Osteocyte (in vitro differentiated cells): Measurements from ENCODE around the gene FAM53A. TPM values are rescaled to one million over a fixed set of nuclear protein-coding genes. Genes with fewer than 3 reads are reported as not detected.

Experiments used
- DNase-seq: peaks from one replicate; pipeline ENCODE4 v3.0.0; 2021; ENCODE audit warnings: mixed read lengths; ENCODE audit not compliant: unreplicated experiment; ENCODE audit errors: extremely low spot score
- H3K27ac Mint-ChIP-seq: one replicate; pipeline ENCODE4 v1.8.0; 2021; ENCODE audit warnings: mild to moderate bottlenecking, mixed read lengths; ENCODE audit not compliant: unreplicated experiment
- H3K27me3 Mint-ChIP-seq: one replicate; pipeline ENCODE4 v1.8.0; 2021; ENCODE audit warnings: mixed read lengths; ENCODE audit not compliant: unreplicated experiment
- H3K36me3 Mint-ChIP-seq: one replicate; pipeline ENCODE4 v1.8.0; 2021; ENCODE audit warnings: mixed read lengths; ENCODE audit not compliant: unreplicated experiment
- H3K4me1 Mint-ChIP-seq: one replicate; pipeline ENCODE4 v1.8.0; 2021; ENCODE audit warnings: mixed read lengths; ENCODE audit not compliant: unreplicated experiment
- H3K4me3 Mint-ChIP-seq: one replicate; pipeline ENCODE4 v1.8.0; 2021; ENCODE audit warnings: mild to moderate bottlenecking, moderate library complexity, mixed read lengths; ENCODE audit not compliant: unreplicated experiment
- H3K9me3 Mint-ChIP-seq: one replicate; pipeline ENCODE4 v1.8.0; 2021; ENCODE audit warnings: mixed read lengths; ENCODE audit not compliant: unreplicated experiment
- CTCF ChIP-seq: fragments of 200-600 bp; sonication (generic); IDR thresholded peaks from 2 replicates; pipeline ENCODE4 v1.5.0; 2021; ENCODE audit warnings: antibody characterized with exemption, mild to moderate bottlenecking, moderate library complexity
- total RNA-seq: library from RNA; stranded (reverse); gene quantifications from 2 replicates; pipeline ENCODE4 v1.2.1, GENCODE V29; 2021

The FAM53A gene
- total RNA-seq, 1 donor from 2014 or later, result 6.2 TPM

- Mint-ChIP-seq H3K4me1 (peaks cover 27% of the 10 kb centered on the region), H3K4me3 (no peak overlapping the region), H3K27ac (peak overlapping the region; percentile 80), H3K27me3 (no peaks in the 10 kb centered on the region), H3K36me3 (peaks cover 3% of the 10 kb centered on the region), H3K9me3 (no peaks in the 10 kb centered on the region)
- no peak for TF ChIP-seq CTCF
- DNase-seq, result no peak
Measured at GRCh38 chr4:1728061-1728980, 44.2 kb upstream of the FAM53A start.

GRCh38 chr4:1727117-1728031, 43.3 kb upstream of the FAM53A start:
- Mint-ChIP-seq H3K27ac (peak overlapping the region; percentile 80), H3K27me3 (no peaks in the 10 kb centered on the region), H3K9me3 (no peaks in the 10 kb centered on the region), H3K4me3 (peak overlapping the region; percentile 10), H3K36me3 (no peaks in the 10 kb centered on the region), H3K4me1 (peaks cover 36% of the 10 kb centered on the region)
- no peak for DNase-seq
- TF ChIP-seq CTCF, result no peak

- no peaks in the 10 kb centered on the region for H3K9me3 Mint-ChIP-seq
- H3K27me3 Mint-ChIP-seq, result no peaks in the 10 kb centered on the region
- H3K4me1 Mint-ChIP-seq, result peaks cover 43% of the 10 kb centered on the region
- H3K4me3 Mint-ChIP-seq, result no peak overlapping the region
- H3K27ac Mint-ChIP-seq, result peak overlapping the region; percentile 80
- TF ChIP-seq CTCF, result peak; percentile 100
- no peaks in the 10 kb centered on the region for H3K36me3 Mint-ChIP-seq
- DNase-seq, result peak; percentile 94
Measured at GRCh38 chr4:1726146-1726934, 42.2 kb upstream of the FAM53A start.

- H3K27me3 Mint-ChIP-seq, result no peaks in the 10 kb centered on the region
- H3K4me3 Mint-ChIP-seq, result no peak overlapping the region
- H3K36me3 Mint-ChIP-seq, result no peaks in the 10 kb centered on the region
- no peak for DNase-seq
- no peak for TF ChIP-seq CTCF
- no peak overlapping the region for H3K27ac Mint-ChIP-seq
- H3K9me3 Mint-ChIP-seq, result no peaks in the 10 kb centered on the region
- peaks cover 43% of the 10 kb centered on the region for H3K4me1 Mint-ChIP-seq
Measured at GRCh38 chr4:1725521-1725920, 41.4 kb upstream of the FAM53A start.
